NCI-H2227 (cell line): ENCODE data around the gene CHGA.
A peak's percentile ranks its signal among the peaks of the same experiment; 100 is the strongest.

ENCODE experiments used
- DNase-seq: peaks from one replicate; lab custom pipeline; 2025; ENCODE audit not compliant: unreplicated experiment; lab: John Stamatoyannopoulos, UW

Gene CHGA

DNA sequence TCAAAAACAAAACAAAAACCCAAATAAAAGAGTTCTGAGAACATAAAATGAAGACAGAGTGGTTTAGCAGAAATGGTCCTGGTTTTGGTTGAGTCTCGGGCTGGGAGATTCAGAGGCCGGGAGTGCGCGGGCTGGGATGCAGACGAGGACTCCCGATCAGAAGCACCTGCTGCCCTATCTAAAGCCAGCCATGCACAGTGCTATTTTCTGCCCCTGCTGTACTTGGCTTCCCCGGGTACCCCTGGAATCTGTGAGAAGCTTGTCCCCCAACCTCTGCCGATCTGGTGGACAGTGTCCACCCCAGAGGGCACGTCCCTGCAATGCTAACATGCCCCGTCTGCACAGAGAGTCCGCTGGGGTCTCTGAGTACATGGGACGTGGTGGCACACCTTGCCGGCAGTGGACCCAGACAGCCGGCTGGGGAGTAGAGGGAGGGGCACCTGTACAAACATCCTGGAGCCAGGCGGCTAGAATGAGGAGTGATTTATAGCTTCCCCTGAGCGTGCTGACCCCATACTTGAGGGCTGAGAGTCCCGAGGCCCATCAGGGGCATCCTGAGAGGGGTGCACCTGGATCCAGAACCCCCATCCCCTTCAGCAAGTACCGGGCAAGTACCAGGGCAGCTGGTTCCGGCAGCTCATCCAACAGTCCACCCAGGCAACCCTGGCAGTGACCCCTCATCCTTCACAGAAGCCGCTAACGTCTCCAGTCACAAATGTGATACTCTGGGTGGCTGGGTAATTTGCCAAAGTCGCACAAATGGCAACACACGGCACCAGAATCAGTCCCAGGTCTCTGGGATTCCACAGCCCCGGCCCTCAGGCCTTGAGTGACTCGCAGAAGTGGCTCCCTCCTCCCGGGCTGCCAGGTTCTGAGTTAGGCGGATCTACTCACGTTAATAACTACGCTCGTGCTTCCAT lies 37.1 kb downstream of the CHGA start:
- peak; percentile 34 for DNase-seq

DNA sequence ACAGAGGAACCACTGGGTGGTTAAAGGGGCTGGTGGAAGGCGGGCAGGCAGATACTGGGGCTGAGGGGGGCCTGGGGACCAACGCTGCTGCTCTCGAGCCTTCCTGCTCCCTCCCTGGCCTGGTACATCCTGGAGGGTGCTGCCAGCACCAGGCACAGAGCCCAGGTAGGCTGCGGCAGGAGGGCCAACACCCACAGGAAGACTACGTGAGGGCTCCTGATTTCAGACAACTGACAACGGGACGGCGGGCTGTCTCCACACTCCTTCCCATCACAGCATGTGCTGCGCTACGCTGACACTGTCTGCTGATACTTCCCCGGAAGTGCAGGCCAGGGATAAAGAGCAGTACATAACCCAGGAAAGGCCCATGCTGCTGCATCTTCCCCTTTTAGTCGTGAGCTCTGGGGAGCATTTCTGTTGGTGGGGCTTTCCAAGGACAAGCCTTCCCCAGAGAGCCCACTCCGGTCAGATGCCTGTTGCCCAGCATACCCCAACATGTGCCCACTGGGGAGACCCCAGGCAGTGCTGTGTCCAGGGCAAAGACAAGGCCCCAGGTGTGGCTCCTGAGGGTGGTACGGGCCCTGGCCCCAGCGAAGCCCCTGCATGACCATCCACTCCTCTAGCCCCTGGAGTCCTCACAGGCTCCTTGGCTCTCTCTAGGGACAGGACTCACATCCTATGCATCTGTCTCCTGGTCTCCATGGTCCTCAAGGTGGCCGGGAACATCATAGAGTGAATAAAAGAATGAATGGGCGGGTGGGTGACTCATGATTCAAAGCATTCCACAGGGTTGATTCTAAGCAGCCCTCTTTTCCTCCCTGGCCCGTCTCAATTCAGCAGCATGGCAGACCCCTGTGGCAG lies 38.0 kb downstream of the CHGA start:
- no peak for DNase-seq

DNA sequence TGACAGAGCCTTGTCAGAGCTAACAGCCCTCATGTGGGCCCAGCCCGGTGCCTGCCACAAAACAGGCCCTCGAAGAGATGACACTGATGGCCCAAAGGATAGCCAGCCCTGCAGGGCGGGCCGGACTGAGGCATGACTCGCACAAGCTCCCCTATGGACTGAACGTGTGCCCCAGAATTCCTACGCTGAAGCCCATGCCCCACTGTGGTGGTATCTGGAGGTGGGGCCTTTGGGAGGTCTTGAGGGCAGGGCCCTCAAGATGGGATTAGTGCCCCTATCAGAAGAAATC lies 38.6 kb downstream of the CHGA start:
- DNase-seq = no peak

DNA sequence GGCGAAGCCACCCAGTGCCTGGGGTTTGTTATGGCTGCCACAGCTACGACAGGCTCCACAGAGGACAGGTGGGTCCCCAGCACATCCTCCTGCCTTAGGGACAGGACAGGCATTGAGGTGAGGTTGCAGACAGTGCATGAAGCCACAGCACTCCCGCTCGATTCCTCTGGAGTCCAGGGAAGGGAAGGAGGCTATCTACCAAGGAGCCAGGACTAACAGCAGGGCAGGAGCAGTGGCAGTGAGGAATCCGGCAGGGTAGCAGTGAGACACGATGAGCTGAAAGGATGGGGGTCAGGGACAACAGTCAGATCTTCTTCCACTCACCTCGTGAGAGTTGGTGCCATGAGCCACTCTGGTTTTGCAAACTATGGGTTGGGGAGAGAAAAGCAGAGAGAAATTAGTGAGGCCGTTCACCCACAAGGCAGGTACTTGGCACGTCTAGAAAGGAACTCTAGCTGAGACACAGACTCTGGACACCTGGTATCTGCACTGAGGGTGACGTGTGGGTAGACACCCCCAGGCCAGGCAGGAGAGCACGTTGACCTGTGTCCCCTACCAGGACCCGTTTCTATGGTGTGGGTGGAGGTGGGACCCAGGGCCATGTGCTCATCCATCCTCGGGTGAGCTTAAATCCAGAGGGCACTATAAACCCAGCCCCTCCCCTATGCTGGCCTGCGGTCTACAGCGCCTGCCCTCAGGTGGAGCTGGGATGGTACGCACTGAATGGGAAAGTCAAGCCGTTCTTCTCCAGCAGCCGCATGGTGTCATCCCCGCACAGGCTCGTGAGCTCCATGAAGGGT lies 39.3 kb downstream of the CHGA start:
- DNase-seq = no peak

DNA sequence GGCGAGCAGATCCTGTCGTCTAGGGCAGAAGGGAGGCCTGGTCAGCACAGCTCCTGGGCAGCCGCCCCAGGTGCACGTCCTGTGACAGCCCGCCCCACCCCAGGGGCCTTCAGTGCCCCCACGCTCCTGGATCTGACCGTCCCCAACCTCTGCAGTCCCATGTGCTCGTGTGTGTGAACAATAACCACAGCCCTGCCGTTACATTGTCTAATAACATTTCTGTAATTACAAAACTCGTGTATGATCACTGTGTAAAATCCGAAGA lies 39.8 kb downstream of the CHGA start:
- no peak for DNase-seq

DNA sequence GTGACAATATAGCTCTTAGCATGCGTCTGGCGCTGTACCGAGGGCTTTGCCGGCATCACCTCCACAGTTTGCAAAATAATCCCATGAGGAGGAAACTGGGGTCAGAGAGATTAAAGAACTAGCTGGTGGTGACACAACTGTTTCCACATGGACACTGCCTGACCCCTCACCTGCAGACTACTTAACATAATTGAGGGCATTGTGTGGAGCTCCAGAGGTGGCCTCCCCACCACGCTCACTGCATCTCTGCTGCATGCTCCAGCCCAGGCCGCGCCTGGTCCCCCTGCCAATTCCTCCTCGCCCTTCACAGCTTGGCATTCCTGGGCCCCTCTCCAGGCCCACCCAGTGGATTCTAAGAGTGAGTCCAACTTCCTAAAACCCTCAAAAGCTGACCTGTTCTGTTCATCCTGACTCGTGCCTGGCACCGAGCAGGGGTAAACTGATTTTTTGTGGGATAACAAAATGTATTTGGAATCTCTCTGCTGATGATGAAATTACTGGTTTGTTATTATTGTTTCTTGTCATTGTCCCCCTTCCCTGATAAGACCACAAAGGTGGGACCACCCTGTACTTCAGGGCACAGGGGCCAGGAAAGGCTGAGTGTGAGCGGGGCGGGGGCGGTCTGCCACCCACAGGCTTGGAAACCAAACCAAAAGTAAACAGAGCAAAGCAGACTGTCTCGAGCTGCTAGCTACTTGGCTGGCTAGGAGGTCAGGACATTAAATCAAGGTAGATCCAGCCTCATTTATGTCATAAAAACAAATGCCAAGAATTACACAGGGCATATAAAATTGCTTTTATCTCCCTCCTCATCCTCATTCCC lies 40.6 kb downstream of the CHGA start:
- DNase-seq = no peak

DNA sequence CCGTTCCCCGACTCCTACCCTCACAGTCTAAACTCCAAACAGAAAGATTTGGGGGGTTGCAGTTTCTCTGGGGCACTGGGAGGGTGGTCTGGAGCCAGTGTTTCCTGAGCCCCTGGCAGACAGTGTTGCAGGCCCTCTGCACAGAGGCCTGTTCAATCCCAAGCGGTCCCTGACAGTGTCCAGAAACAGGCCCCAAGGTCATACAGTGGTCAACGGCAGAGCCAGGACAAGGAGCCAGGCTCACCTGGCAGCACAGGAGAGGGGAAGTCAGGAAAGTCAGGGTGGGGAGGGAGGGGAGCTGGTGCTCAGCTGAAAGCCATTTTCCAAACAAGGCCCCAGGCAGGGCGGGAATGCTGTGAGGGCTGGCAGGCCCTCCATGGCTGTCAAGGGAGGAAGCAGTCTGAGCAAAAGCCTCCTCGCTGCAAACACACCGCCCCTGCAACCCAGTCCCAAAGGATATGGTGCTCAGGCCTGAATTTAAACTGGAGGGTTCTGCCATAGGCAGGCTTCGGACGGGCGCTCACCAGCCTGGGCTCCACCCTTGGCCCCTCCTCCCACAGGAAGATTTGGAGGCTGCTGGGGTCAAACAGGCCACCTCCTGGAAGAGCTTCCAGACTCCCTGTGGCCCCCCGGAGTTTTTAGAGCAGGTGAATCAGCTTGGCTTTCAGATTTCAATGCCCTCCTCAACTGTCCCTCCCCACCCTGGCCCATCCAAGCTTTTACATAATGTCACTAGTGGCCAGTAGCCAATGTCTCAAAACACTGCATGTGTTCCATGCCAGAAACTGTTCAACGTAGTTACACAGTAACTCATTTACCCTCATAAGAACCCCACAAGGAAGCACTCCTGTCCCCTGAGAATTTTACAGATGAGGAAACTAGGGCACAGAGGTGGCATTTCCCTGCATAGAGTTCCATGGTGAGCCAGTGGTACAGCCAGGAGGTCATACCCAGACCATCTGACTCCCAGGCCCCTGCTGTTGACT lies 41.5 kb downstream of the CHGA start:
- no peak for DNase-seq

DNA sequence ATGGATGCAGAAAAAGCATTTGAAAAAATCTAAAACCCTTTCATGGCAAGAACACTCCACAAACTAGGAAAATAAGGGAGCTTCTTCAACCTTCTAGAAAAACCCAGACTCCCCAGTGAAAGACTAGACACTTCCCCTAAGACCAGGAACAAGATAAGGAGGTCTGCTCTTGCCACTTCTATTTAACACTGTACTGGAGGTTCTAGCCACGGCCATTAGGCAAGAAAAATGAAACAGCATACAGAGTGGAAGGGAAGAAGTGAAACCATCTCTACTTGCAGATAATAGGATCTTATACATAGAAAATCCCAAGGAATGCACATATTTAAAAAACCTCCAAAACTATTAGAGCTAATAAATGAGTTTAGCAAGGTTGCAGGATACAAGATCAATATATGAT lies 42.3 kb downstream of the CHGA start:
- no peak for DNase-seq

DNA sequence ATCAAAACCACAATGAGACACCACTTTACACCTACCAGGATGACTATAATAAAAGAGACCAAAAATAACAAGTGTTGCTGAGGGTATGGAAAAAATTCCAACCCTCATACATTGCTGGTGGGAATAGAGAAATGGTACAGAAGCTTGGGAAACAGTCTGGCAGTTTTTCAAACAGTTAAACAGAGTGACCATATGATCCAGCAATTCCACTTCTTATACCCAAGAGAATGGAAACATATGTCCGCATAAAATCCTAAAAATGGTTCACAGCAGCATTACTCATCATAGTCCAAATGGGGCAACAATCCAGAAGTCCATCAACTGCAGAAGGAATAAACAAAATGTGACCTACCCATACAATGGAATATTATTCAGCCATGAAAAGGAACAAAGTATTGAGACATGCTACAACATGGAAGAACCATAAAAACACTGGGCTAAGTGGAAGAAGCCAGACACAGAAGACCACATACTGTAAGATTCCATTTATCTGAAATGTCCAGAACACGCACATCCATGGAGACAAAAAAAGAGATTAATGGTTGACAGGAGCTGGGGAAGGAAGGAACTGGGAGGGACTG lies 44.5 kb downstream of the CHGA start:
- DNase-seq = no peak

DNA sequence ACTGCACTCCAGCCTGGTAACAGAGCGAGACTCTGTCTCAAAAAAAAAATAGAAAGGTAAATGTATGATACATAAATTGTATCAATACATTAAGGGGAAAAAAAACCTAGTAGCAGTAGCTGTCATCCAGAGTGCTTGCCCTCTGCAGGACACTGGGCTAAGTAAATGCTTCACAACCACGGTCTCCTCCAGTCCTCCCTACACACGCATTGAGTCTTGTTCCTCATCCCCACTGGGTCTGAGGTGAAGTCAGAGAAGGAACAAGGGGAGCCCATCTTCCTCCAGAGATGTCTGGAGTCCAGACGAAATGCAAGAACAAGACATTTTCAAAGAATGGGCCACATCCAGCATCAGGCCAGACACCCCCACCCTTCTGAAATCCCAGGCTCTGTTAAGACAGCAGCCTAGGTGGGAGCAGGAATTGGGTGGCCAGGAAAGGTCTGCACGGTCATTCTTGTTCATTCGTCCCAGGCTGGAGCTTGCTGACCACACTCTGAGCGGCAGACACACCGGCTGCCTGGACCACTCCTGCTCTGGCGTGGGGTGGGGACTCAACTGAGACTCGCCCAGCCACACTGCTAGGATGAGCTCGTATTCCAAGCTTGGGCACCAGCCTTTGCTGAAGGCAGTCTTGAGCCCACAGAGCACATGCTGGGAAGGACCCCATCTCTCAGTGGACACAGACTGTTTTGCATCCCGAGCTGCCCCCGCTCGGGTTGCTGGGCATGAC lies 45.5 kb downstream of the CHGA start:
- no peak for DNase-seq

DNA sequence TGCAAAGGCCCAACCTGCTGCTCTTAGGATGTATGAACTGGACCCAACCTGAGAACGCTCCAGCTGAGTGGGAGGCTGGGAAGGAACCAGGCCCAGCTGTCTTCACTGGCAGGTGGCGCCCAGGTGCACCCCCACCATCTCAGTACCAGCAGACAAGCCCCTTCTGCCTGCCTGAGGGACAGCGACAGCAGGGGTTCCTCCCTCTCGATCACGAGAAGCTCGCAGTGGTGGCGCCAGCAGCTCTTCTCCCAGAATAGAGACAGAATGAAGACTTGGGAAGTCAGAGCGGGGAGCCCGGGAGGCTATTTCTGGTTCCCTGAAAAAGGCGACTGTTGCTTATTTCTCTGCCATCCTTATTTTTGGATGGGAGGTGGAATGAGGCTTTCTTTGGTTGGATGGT lies 46.5 kb downstream of the CHGA start:
- no peak for DNase-seq

DNA sequence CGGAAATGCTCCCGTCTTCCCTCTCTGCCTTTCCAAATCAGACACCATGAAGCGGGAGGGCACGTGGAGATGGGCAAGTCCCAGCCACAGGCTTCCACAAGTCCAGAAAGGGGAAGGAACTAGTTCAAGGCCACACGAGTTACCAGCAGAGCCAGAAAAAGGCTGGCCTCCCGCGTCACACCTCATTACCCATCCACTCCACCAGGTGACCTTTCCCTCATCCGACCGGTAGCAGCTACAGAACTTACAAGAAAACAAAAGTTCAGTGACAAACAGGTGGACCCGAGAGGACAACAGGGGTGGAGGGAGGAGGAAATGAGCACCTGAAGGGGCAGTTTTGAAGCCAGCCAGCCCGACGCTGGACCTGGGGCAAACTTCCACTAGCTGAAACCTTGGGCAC lies 46.9 kb downstream of the CHGA start:
- no peak for DNase-seq

DNA sequence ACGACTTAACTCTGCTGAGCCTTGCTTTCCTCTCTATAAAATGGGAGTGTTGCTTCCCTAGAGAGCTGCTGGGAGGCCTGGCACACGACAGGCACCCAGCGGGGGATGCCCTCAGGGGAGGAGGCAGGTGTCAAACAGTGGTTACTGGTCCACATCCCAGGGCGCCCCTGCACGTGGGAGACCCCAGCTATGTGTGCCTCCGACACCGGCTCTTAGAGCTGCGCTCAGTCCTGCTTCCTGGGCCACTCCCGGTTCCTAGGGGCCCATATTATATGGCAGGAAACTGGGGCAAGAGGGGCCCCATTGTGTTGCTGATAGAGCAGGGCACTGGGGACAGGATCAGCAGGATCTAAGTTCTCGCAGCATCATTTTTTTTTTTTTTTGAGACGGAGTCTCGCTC lies 47.3 kb downstream of the CHGA start:
- DNase-seq = no peak

DNA sequence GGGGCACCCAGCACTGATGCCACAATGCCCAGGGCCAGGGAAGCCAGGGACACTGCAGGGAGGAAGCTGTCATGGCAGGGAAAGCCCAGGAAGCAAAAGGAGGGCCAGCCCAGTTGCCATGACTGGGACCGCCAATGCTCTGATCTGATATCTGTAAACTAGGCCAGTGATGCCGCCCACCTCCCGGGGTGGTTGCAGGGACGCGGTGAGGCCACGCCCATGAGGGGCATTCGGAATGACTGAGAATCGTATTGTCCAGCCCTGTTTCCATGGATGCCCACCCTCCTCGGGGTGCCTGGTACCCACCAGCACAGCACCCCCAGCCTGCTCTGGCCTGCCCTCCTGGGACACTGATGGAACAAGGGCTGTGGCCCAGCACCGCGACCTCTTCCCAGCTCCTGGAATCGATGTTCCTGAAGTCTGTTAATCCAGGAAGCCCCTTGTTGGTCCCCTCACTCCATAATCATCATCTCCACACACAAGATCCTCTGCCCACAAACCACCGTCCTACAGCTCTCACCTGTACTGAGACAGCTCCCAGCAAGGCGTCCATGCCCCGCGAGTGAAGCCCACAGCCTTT lies 48.7 kb downstream of the CHGA start:
- DNase-seq = no peak

DNA sequence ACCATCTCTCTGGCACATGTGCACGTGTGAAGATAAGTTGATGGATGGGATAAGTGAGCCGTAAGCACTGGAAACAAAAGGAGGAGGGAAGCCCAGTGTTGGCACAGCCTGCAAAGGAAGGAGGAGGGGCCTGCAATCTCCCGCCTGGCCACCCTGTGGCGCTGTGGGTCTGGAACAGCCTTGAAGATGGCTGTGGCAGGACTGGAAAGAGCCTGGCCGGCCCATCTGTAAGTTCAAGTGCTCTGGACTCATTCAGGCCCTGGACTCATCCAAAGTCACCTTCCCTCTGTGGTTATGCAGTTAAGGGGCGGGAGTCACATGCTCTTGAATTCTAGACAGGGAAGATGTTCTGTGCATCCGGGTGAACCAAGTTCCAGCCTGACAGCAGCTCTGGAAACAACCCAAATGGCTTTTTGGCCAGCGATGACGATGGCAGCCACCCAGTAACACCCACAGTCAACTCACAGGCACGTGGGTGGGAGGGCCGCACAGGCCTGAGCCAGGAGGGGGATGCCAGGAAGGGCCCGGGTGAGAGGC lies 50.4 kb downstream of the CHGA start:
- peak; percentile 11 for DNase-seq

DNA sequence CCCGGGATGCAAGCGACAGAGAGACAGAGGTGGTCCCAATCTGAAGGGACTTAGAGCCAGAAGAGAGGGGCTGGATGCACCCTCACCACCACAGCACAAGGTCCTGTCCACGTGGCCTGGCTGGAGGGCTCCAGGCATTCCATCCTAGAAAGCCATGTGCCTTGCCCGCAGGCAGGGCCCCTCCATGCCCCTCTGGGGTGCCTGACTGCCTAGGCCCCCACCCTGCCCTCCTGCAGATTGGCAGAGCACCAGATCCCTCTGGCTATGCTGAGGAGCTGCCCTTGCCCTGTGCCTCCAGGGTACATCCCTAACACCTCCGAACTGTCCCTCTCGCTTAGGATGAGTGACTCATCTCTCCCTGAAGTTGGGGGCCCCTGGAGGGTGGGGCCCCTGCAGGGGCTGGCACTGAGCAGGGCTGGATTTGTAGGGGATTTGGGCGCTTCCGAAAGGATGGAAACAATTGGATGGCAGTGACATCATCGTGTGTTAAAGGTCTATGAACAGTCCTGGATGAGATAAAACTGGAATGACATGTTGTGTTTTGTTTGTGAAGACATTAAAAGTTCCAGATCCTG lies 50.9 kb downstream of the CHGA start:
- no peak for DNase-seq

DNA sequence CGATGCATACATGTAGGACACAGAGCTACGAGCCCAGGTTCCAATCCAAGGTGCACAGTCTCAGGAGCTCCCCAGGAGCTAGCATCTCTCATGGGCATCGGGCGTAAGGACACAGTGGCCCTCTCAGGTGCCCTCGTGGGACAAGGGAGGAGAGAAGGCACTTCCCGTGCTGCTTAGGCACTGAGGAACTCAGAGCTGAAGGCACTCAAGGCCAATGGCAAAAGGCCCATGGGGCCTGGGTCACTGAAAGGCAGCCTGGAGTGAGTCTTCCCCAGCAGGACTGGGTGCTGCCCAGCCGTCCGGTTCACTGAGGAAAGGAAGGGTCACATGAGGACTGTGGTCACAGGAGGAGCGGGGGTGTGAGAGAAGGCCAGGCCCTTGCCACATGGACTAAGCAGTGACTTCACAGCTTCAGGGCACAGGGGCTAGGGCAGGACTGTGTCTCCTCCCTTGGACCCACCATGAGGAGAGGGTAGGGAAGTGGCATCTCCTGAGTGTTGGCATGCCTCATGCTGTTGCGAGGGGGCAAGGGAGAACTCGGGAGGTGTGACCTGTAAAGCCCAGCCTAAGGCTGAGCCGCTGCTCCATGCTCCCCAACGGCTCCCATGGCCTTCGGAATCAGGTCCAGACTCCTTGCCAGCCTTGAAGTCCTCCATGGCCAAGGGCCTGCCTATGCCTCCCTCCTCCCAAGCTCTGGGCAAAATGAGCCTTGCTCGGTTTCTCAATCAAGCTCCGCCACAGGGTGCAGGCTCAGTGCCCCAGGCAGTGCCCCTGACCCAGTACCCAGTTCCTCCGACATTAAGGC lies 51.8 kb downstream of the CHGA start:
- DNase-seq = no peak
